ENCODE results near the gene DCLK1.

The DCLK1 gene

DNA sequence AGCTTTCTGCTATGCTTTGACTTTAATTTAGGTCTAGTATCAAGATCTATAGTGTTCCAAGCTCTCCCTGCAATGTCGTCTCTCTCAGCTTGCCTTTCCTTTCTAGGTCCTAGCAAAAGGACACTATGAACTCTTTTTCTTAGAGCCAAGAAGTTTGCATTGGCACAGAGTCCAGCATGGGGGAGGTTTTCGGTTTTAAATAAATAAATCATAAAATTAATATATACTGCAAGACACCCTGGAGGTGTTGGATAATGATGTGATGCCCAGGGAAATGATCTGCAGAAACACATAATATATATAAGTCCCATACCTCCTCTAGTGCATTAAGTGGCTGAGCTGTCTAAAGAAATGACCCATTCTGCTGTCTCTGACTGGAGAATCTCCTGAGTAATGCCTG, 338.3 kb downstream of the DCLK1 start:
- no peak for DNase-seq (ENCODE audit: low read depth in 2 of 2)
- no peak overlapping the region for H3K4me3 ChIP-seq (replicated peaks in 1 of 2; ENCODE audit: low read depth in 2 of 2, low read length in 2 of 2)
- TF ChIP-seq, protein P1, sequence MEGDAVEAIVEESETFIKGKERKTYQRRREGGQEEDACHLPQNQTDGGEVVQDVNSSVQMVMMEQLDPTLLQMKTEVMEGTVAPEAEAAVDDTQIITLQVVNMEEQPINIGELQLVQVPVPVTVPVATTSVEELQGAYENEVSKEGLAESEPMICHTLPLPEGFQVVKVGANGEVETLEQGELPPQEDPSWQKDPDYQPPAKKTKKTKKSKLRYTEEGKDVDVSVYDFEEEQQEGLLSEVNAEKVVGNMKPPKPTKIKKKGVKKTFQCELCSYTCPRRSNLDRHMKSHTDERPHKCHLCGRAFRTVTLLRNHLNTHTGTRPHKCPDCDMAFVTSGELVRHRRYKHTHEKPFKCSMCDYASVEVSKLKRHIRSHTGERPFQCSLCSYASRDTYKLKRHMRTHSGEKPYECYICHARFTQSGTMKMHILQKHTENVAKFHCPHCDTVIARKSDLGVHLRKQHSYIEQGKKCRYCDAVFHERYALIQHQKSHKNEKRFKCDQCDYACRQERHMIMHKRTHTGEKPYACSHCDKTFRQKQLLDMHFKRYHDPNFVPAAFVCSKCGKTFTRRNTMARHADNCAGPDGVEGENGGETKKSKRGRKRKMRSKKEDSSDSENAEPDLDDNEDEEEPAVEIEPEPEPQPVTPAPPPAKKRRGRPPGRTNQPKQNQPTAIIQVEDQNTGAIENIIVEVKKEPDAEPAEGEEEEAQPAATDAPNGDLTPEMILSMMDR (IDR thresholded peaks at IDR 0.05; ENCODE audit: low read depth, low read length) = no peak

DNA sequence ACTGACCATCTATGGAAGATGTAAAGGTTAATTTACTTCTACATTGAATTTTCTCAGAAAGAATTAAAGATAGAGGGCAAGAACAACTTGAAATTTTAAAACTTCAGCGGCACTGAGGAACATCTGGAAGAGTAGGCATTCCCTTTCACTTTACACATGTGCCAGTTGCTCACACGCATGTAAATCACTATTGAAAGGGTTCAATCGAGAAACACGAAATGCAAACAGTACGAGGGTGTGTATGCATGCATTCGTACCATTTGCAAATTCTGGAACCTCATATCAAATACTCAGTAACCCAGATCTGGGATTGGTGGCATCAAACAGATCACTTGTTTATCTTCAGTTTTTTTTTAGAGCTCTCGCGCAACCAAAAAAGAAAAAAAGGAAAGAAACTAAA, 339.2 kb downstream of the DCLK1 start:
- no peak overlapping the region for H3K4me3 ChIP-seq (replicated peaks in 1 of 2; ENCODE audit: low read depth in 2 of 2, low read length in 2 of 2)
- DNase-seq (ENCODE audit: low read depth in 2 of 2) = no peak
- TF ChIP-seq, protein P1 (IDR thresholded peaks at IDR 0.05; ENCODE audit: low read depth, low read length) = no peak

DNA sequence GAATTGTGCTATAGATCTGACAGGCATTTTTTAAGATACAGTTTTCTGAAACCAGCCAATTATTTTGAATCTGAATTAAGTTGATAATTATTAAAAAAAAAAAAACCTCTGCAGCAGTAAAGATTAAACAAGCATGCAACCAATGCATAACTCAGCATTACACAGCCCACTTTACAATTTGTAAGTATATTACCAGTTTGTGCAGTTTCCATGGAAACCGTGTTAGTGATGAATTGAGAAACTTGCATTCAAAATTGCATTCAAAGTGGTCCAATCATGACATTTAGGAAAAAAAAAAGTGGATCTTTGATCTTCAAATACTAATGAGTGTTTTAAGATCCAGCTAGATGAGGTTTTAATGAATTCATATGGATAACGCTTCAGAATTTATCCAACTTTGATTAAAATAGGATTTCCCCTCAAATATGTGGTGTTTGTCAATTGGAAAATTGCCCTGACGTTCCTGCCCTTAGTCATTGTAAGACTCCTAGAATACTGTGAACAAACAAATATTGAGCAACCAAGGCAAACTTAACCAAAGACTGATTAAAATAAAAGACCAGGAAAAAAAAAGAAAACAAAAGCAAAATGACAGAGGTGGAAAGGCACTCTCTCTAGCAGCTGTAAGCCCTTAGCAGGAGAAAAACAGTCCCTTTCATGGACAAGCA, 339.9 kb downstream of the DCLK1 start:
- H3K4me3 ChIP-seq (replicated peaks in 1 of 2; ENCODE audit: low read depth in 2 of 2, low read length in 2 of 2) = no peak overlapping the region
- peak; percentile 68 to 87 for DNase-seq (ENCODE audit: low read depth in 2 of 2)

DNA sequence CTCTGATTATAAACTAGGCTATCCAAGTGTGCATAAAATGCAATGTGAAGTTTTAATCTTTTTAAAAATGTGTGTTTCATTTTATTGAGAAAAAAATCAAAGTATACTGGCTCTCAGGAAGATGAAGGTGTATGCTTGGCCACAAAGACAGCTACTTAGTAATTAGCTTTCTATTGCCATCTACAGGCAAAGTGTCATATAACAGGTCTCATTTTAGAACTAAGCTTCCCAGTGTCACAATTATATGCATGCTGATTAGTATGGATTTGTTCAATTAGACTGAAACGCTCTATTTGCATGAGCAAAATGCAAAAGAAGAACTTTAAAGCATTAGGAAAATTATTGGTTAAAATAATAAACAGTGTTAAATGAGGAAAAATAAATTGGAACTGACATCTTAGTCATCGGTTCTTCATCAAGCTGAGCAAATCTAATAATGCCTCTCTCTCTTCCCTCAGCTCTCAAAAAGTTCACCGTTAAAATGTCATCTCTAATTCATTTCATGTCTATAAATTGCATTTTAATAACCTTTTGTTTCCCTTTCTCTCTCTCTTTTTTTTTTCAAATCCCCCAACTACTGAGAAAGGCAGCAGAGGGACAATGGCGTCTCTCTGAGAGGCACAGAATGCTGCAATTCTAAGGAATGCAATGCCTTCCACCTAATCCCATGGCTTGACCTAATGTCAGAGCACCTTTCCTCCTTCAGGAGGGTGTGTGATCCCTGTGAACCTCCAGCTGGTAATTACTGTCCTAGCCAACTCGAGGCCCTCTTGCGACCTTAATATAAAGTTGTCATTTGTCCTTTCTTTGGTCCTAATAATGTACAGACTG, 341.6 kb downstream of the DCLK1 start:
- TF ChIP-seq, protein P1 (IDR thresholded peaks at IDR 0.05; ENCODE audit: low read depth, low read length) = peak; percentile 50
- H3K4me3 ChIP-seq (replicated peaks in 1 of 2; ENCODE audit: low read depth in 2 of 2, low read length in 2 of 2) = no peak overlapping the region
- DNase-seq (ENCODE audit: low read depth in 2 of 2) = peak; percentile 63 to 71

More for the DNA sequence above, 339.9 kb downstream of the DCLK1 start:
- TF ChIP-seq, protein P1 (IDR thresholded peaks at IDR 0.05; ENCODE audit: low read depth, low read length) = no peak

DNA sequence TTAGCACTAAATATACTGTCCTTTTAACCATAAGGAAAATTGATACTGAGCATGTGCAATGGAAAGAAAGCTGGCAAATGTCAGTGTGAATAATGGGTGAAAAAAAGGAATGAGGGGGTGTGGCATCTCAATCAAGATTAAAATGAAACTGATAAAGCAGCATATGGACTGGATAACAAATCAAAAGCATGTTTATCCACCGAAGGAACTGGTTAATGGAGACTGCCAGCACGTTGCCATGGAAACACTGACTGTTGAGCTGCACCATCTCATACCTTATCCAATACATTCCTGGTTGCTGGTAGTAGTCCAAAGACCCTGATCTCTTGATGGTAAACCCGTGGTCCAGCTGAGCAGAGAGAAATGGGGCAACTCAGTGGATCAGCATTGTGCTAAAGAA, 343.2 kb downstream of the DCLK1 start:
- DNase-seq (ENCODE audit: low read depth in 2 of 2) = peak in 1 of 2 donors; percentile 23
- no peak overlapping the region for H3K4me3 ChIP-seq (replicated peaks in 1 of 2; ENCODE audit: low read depth in 2 of 2, low read length in 2 of 2)
- TF ChIP-seq, protein P1 (IDR thresholded peaks at IDR 0.05; ENCODE audit: low read depth, low read length) = no peak

DNA sequence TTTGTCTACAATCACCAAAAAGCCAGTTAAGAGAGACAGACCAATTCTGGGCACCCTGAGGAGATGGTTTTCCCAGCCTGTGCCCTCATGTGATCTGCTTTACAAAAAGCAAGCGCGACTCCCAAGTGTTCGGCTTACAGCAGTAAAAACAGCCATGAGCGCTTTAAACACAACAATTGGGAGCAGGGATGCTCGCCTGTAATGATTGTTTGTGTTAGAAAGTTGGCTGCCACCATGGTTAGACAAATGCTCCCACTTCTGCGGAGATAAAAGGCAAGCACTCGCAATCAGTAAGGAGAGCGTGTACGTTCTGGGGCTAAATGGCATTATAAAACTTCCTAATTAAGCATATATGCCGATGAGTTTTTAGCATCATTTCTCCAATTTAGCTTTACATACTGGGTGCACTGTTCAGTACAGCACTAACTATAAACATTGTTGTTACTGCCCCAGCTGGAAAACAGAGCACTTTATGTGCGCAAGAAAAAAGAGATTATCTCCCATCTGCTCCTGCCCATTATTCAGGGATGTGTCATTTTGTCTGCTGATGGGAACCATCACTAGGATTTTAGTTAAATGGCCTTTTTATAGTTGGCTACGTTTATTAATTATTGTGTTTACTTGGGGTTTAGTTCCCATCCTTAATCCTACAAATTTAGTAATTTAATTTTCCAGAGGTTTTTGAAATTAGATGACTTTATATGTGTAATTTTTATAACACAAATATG, 345.4 kb downstream of the DCLK1 start:
- TF ChIP-seq, protein P1 (IDR thresholded peaks at IDR 0.05; ENCODE audit: low read depth, low read length) = no peak
- DNase-seq (ENCODE audit: low read depth in 2 of 2) = no peak
- no peak overlapping the region for H3K4me3 ChIP-seq (replicated peaks in 1 of 2; ENCODE audit: low read depth in 2 of 2, low read length in 2 of 2)
